Effector CD4-positive, alpha-beta T cell (primary cell): ENCODE measurements around the gene ARMC5.
A peak's percentile ranks its signal among the peaks of the same experiment; 100 is the strongest.
"Not testable (repeated sequence)": the region's sequence is repeated elsewhere in the genome, so short reads cannot be mapped to it uniquely, and the experiment has no call there.

Experiments
- DNase-seq: peaks from one replicate; pipeline ENCODE4 v3.0.0-alpha.2; 2020

Gene ARMC5

GRCh38 chr16:31436221-31437045 is 22.9 kb upstream of the ARMC5 start:
- no peak for DNase-seq

- no peak for DNase-seq
Observed at GRCh38 chr16:31438414-31438813, 20.9 kb upstream of the ARMC5 start.

GRCh38 chr16:31439023-31439422 is 20.3 kb upstream of the ARMC5 start:
- DNase-seq: not testable (repeated sequence)

- DNase-seq: no peak
Observed at GRCh38 chr16:31439519-31439918, 19.8 kb upstream of the ARMC5 start.

- no peak for DNase-seq
Observed at GRCh38 chr16:31440516-31441184, 18.7 kb upstream of the ARMC5 start.

- no peak for DNase-seq
Observed at GRCh38 chr16:31441956-31442355, 17.3 kb upstream of the ARMC5 start.

- DNase-seq: not testable (repeated sequence)
Observed at GRCh38 chr16:31445931-31446330, 13.4 kb upstream of the ARMC5 start.

GRCh38 chr16:31451201-31451600 is 8.1 kb upstream of the ARMC5 start:
- no peak for DNase-seq

- DNase-seq: no peak
Observed at GRCh38 chr16:31451681-31452351, 7.5 kb upstream of the ARMC5 start.

GRCh38 chr16:31452631-31453106 is 6.6 kb upstream of the ARMC5 start:
- DNase-seq: no peak

GRCh38 chr16:31453255-31454204 is 5.8 kb upstream of the ARMC5 start:
- no peak for DNase-seq

- DNase-seq: no peak
Observed at GRCh38 chr16:31455601-31456314, 3.5 kb upstream of the ARMC5 start.

- no peak for DNase-seq
Observed at GRCh38 chr16:31456988-31457360, 2.3 kb upstream of the ARMC5 start.

GRCh38 chr16:31458073-31458843 is 1.0 kb upstream of the ARMC5 start:
- DNase-seq: peak; percentile 45

GRCh38 chr16:31459687-31460581 is 633 bp downstream of the ARMC5 start:
- peak; percentile 100 for DNase-seq

GRCh38 chr16:31460582-31461002 is 1.3 kb downstream of the ARMC5 start:
- no peak for DNase-seq

- no peak for DNase-seq
Observed at GRCh38 chr16:31461201-31461920, 2.1 kb downstream of the ARMC5 start.

GRCh38 chr16:31461921-31462804 is 2.9 kb downstream of the ARMC5 start:
- DNase-seq: no peak
